Activated naive CD4-positive, alpha-beta T cell treated with anti-CD3 and anti-CD28 coated beads, Interleukin-2, amount 10 ng/mL, durations not matched to agents 7 days and 5 days (primary cell): ENCODE results near the gene NISCH.

ENCODE experiments used
- CTCF ChIA-PET: fragments of 350-600 bp; sonication (Branson Sonifier 250); formaldehyde crosslinking; loops from one replicate; lab custom pipeline; 2021; ENCODE audit warnings: antibody characterized with exemption; lab: Charles Lee
- DNase-seq: peaks from one replicate; pipeline ENCODE4 v3.0.0-alpha.2; 2020
- H3K27ac Mint-ChIP-seq: one replicate; pipeline ENCODE4 v1.8.0; 2021; ENCODE audit warnings: mild to moderate bottlenecking, moderate library complexity, mixed read lengths
- H3K27me3 Mint-ChIP-seq: one replicate; pipeline ENCODE4 v1.8.0; 2021; ENCODE audit warnings: mild to moderate bottlenecking, mixed read lengths
- H3K36me3 Mint-ChIP-seq: one replicate; pipeline ENCODE4 v1.8.0; 2021; ENCODE audit warnings: mixed read lengths
- H3K4me1 Mint-ChIP-seq: one replicate; pipeline ENCODE4 v1.8.0; 2021; ENCODE audit warnings: mixed read lengths
- H3K4me3 Mint-ChIP-seq: one replicate; pipeline ENCODE4 v1.8.0; 2021; ENCODE audit warnings: mild to moderate bottlenecking, moderate library complexity, mixed read lengths
- H3K9me3 Mint-ChIP-seq: one replicate; pipeline ENCODE4 v1.8.0; 2021; ENCODE audit warnings: mixed read lengths

The NISCH gene

GRCh38 chr3:52439426-52440248, 15.8 kb upstream of the NISCH start:
- CTCF ChIA-PET, result interaction anchor here (0.9 to 2.5 kb wide), 5 partner anchors 9 to 208 kb away, joined by 3 to 11 read pairs (median 7); no protein-coding TSS in a partner anchor
- H3K4me3 Mint-ChIP-seq, result no peak overlapping the region
- no peaks in the 10 kb centered on the region for H3K9me3 Mint-ChIP-seq
- H3K27ac Mint-ChIP-seq, result no peak overlapping the region
- H3K27me3 Mint-ChIP-seq, result peaks cover 29% of the 10 kb centered on the region
- H3K4me1 Mint-ChIP-seq, result peaks cover 4% of the 10 kb centered on the region
- no peaks in the 10 kb centered on the region for H3K36me3 Mint-ChIP-seq
- DNase-seq, result no peak

GRCh38 chr3:52440249-52440551, 15.2 kb upstream of the NISCH start:
- Mint-ChIP-seq H3K4me3 (no peak overlapping the region), H3K27ac (no peak overlapping the region), H3K9me3 (no peaks in the 10 kb centered on the region), H3K36me3 (no peaks in the 10 kb centered on the region), H3K27me3 (peaks cover 24% of the 10 kb centered on the region), H3K4me1 (peaks cover 7% of the 10 kb centered on the region)
- no peak for DNase-seq
- CTCF ChIA-PET, result interaction anchor here (1.4 to 3.4 kb wide), 2 partner anchors 12 to 28 kb away, joined by 7 to 11 read pairs; no protein-coding TSS in a partner anchor

- Mint-ChIP-seq H3K9me3 (no peaks in the 10 kb centered on the region), H3K27me3 (peaks cover 24% of the 10 kb centered on the region), H3K4me1 (peaks cover 8% of the 10 kb centered on the region), H3K36me3 (no peaks in the 10 kb centered on the region), H3K4me3 (no peak overlapping the region), H3K27ac (no peak overlapping the region)
- no peak for DNase-seq
- CTCF ChIA-PET, result interaction anchor here (1.5 to 3.4 kb wide), 2 partner anchors 12 to 28 kb away, joined by 4 to 11 read pairs; no protein-coding TSS in a partner anchor
Measured at GRCh38 chr3:52440671-52441070, 14.7 kb upstream of the NISCH start.

GRCh38 chr3:52441091-52441771, 14.2 kb upstream of the NISCH start:
- Mint-ChIP-seq H3K4me1 (peaks cover 9% of the 10 kb centered on the region), H3K9me3 (no peaks in the 10 kb centered on the region), H3K27ac (no peak overlapping the region), H3K27me3 (peaks cover 21% of the 10 kb centered on the region), H3K4me3 (no peak overlapping the region), H3K36me3 (no peaks in the 10 kb centered on the region)
- CTCF ChIA-PET, result interaction anchor here (1.4 to 3.4 kb wide), 3 partner anchors 9 to 29 kb away, joined by 4 to 11 read pairs (median 4); no protein-coding TSS in a partner anchor
- no peak for DNase-seq

GRCh38 chr3:52441772-52442332, 13.6 kb upstream of the NISCH start:
- Mint-ChIP-seq H3K9me3 (no peaks in the 10 kb centered on the region), H3K4me3 (no peak overlapping the region), H3K27ac (no peak overlapping the region), H3K27me3 (peaks cover 18% of the 10 kb centered on the region), H3K36me3 (no peaks in the 10 kb centered on the region), H3K4me1 (peaks cover 9% of the 10 kb centered on the region)
- CTCF ChIA-PET, result interaction anchor here (1.4 to 3.4 kb wide), 3 partner anchors 10 to 30 kb away, joined by 4 to 11 read pairs (median 4); no protein-coding TSS in a partner anchor
- DNase-seq, result no peak

- DNase-seq, result no peak
- H3K9me3 Mint-ChIP-seq, result no peaks in the 10 kb centered on the region
- H3K4me3 Mint-ChIP-seq, result no peak overlapping the region
- H3K36me3 Mint-ChIP-seq, result no peaks in the 10 kb centered on the region
- H3K4me1 Mint-ChIP-seq, result peaks cover 13% of the 10 kb centered on the region
- no peak overlapping the region for H3K27ac Mint-ChIP-seq
- H3K27me3 Mint-ChIP-seq, result peaks cover 13% of the 10 kb centered on the region
- CTCF ChIA-PET, result interaction anchor here (0.6 to 3.4 kb wide), 4 partner anchors 9 to 30 kb away, joined by 3 to 11 read pairs (median 4); no protein-coding TSS in a partner anchor
Measured at GRCh38 chr3:52442409-52443267, 12.8 kb upstream of the NISCH start.

GRCh38 chr3:52443268-52443610, 12.2 kb upstream of the NISCH start:
- H3K4me3 Mint-ChIP-seq, result no peak overlapping the region
- no peak for DNase-seq
- CTCF ChIA-PET, result interaction anchor here (0.6 to 3.4 kb wide), 4 partner anchors 10 to 190 kb away, joined by 3 to 11 read pairs (median 3); no protein-coding TSS in a partner anchor
- no peak overlapping the region for H3K27ac Mint-ChIP-seq
- peaks cover 13% of the 10 kb centered on the region for H3K4me1 Mint-ChIP-seq
- H3K27me3 Mint-ChIP-seq, result peaks cover 13% of the 10 kb centered on the region
- no peaks in the 10 kb centered on the region for H3K9me3 Mint-ChIP-seq
- no peaks in the 10 kb centered on the region for H3K36me3 Mint-ChIP-seq

GRCh38 chr3:52443791-52444687, 11.4 kb upstream of the NISCH start:
- Mint-ChIP-seq H3K27ac (no peak overlapping the region), H3K27me3 (peaks cover 13% of the 10 kb centered on the region), H3K4me1 (peaks cover 13% of the 10 kb centered on the region), H3K36me3 (no peaks in the 10 kb centered on the region), H3K4me3 (no peak overlapping the region), H3K9me3 (no peaks in the 10 kb centered on the region)
- CTCF ChIA-PET, result interaction anchor here (0.9 to 6.6 kb wide), 5 partner anchors 10 to 219 kb away, joined by 3 to 69 read pairs (median 5); partner anchors contain the start of genes TLR9 and TNNC1
- no peak for DNase-seq

- Mint-ChIP-seq H3K27ac (no peak within 1 kb of the TSS), H3K27me3 (peaks cover 8% of the 10 kb centered on the region), H3K9me3 (no peaks in the 10 kb centered on the region), H3K4me3 (no peak within 1 kb of the TSS), H3K4me1 (peaks cover 13% of the 10 kb centered on the region), H3K36me3 (no peaks in the 10 kb centered on the region)
- peak; percentile 89 for DNase-seq
- CTCF ChIA-PET, result interaction anchor here (0.7 to 6.6 kb wide), 15 partner anchors 9 to 388 kb away, joined by 3 to 69 read pairs (median 6); partner anchors contain the start of genes NISCH, TLR9 and TNNC1
Measured at GRCh38 chr3:52444860-52445793, 10.3 kb upstream of the NISCH start, which contains the start of gene SEMA3G. Gene SEMA3G (minus strand): TSS chr3:52445103. CDS start chr3:52445027, 76 bp downstream.

- CTCF ChIA-PET, result interaction anchor here (0.9 to 6.6 kb wide), 18 partner anchors 8 to 389 kb away, joined by 3 to 69 read pairs (median 6); partner anchors contain the start of genes NISCH and TNNC1
- H3K4me1 Mint-ChIP-seq, result peaks cover 13% of the 10 kb centered on the region
Measured at GRCh38 chr3:52446042-52446441, 9.4 kb upstream of the NISCH start.

GRCh38 chr3:52446631-52447511, 8.5 kb upstream of the NISCH start:
- CTCF ChIA-PET, result interaction anchor here (0.9 to 6.6 kb wide), 21 partner anchors 10 to 245 kb away, joined by 3 to 69 read pairs (median 6); partner anchors contain the start of gene NISCH
- H3K36me3 Mint-ChIP-seq, result no peaks in the 10 kb centered on the region
- peaks cover 13% of the 10 kb centered on the region for H3K4me1 Mint-ChIP-seq
- peak overlapping the region; percentile 3 for H3K27ac Mint-ChIP-seq
- no peak overlapping the region for H3K4me3 Mint-ChIP-seq
- H3K9me3 Mint-ChIP-seq, result no peaks in the 10 kb centered on the region
- peak; percentile 82 for DNase-seq
- H3K27me3 Mint-ChIP-seq, result peaks cover 8% of the 10 kb centered on the region

More at GRCh38 chr3:52446042-52446441, 9.4 kb upstream of the NISCH start:
- no peak overlapping the region for H3K4me3 Mint-ChIP-seq
- DNase-seq, result no peak
- H3K27me3 Mint-ChIP-seq, result peaks cover 8% of the 10 kb centered on the region
- H3K27ac Mint-ChIP-seq, result no peak overlapping the region
- H3K36me3 Mint-ChIP-seq, result no peaks in the 10 kb centered on the region
- H3K9me3 Mint-ChIP-seq, result no peaks in the 10 kb centered on the region
